Measurements from ENCODE around the gene STK32B.

The STK32B gene

GRCh38 chr4:5451243-5451642 is 400.0 kb downstream of the STK32B start:
- DNase-seq (no peak), ATAC-seq (no peak)
- no peak overlapping the region for H3K4me3 Mint-ChIP-seq
- H3K27me3 Mint-ChIP-seq = no peaks in the 10 kb centered on the region
- H3K9me3 Mint-ChIP-seq = no peaks in the 10 kb centered on the region
- H3K27ac Mint-ChIP-seq = no peak overlapping the region
- no peaks in the 10 kb centered on the region for H3K4me1 Mint-ChIP-seq

- Mint-ChIP-seq H3K4me3 (no peak overlapping the region), H3K27ac (no peak overlapping the region), H3K9me3 (no peaks in the 10 kb centered on the region), H3K27me3 (no peaks in the 10 kb centered on the region), H3K4me1 (no peaks in the 10 kb centered on the region)
- ATAC-seq = no peak
- DNase-seq = no peak
Measured at GRCh38 chr4:5452156-5452555, 400.9 kb downstream of the STK32B start.

GRCh38 chr4:5455003-5455585 is 403.8 kb downstream of the STK32B start:
- H3K9me3 Mint-ChIP-seq = no peaks in the 10 kb centered on the region
- no peak overlapping the region for H3K27ac Mint-ChIP-seq
- DNase-seq (no peak), ATAC-seq (no peak)
- no peaks in the 10 kb centered on the region for H3K27me3 Mint-ChIP-seq
- no peak overlapping the region for H3K4me3 Mint-ChIP-seq
- H3K4me1 Mint-ChIP-seq = no peaks in the 10 kb centered on the region

- Mint-ChIP-seq H3K27ac (no peak overlapping the region), H3K27me3 (no peaks in the 10 kb centered on the region), H3K4me3 (no peak overlapping the region), H3K9me3 (no peaks in the 10 kb centered on the region), H3K4me1 (no peaks in the 10 kb centered on the region)
- ATAC-seq (no peak), DNase-seq (no peak)
Measured at GRCh38 chr4:5456296-5456845, 405.1 kb downstream of the STK32B start.

GRCh38 chr4:5458676-5459075 is 407.4 kb downstream of the STK32B start:
- ATAC-seq = no peak
- no peak for DNase-seq
- Mint-ChIP-seq H3K9me3 (no peaks in the 10 kb centered on the region), H3K4me1 (no peaks in the 10 kb centered on the region), H3K4me3 (no peak overlapping the region), H3K27ac (no peak overlapping the region), H3K27me3 (no peaks in the 10 kb centered on the region)

- H3K27me3 Mint-ChIP-seq = no peaks in the 10 kb centered on the region
- H3K4me1 Mint-ChIP-seq = no peaks in the 10 kb centered on the region
- no peak overlapping the region for H3K27ac Mint-ChIP-seq
- H3K9me3 Mint-ChIP-seq = no peaks in the 10 kb centered on the region
- no peak overlapping the region for H3K4me3 Mint-ChIP-seq
- DNase-seq (no peak), ATAC-seq (no peak)
Measured at GRCh38 chr4:5459236-5459635, 408.0 kb downstream of the STK32B start.

- H3K9me3 Mint-ChIP-seq = no peaks in the 10 kb centered on the region
- no peak overlapping the region for H3K4me3 Mint-ChIP-seq
- ATAC-seq (no peak), DNase-seq (no peak)
- no peaks in the 10 kb centered on the region for H3K4me1 Mint-ChIP-seq
- H3K27me3 Mint-ChIP-seq = no peaks in the 10 kb centered on the region
- no peak overlapping the region for H3K27ac Mint-ChIP-seq
Measured at GRCh38 chr4:5460106-5460801, 409.0 kb downstream of the STK32B start.

- H3K4me3 Mint-ChIP-seq = no peak overlapping the region
- no peaks in the 10 kb centered on the region for H3K4me1 Mint-ChIP-seq
- no peak overlapping the region for H3K27ac Mint-ChIP-seq
- no peak for DNase-seq
- no peaks in the 10 kb centered on the region for H3K27me3 Mint-ChIP-seq
- H3K9me3 Mint-ChIP-seq = no peaks in the 10 kb centered on the region
- no peak for ATAC-seq
Measured at GRCh38 chr4:5461477-5461876, 410.2 kb downstream of the STK32B start.

GRCh38 chr4:5462254-5462835 is 411.1 kb downstream of the STK32B start:
- H3K9me3 Mint-ChIP-seq = no peaks in the 10 kb centered on the region
- DNase-seq (no peak), ATAC-seq (no peak)
- no peaks in the 10 kb centered on the region for H3K27me3 Mint-ChIP-seq
- no peaks in the 10 kb centered on the region for H3K4me1 Mint-ChIP-seq
- no peak overlapping the region for H3K4me3 Mint-ChIP-seq
- no peak overlapping the region for H3K27ac Mint-ChIP-seq

GRCh38 chr4:5462896-5463295 is 411.6 kb downstream of the STK32B start:
- H3K4me1 Mint-ChIP-seq = no peaks in the 10 kb centered on the region
- DNase-seq (no peak), ATAC-seq (no peak)
- no peaks in the 10 kb centered on the region for H3K27me3 Mint-ChIP-seq
- no peak overlapping the region for H3K27ac Mint-ChIP-seq
- no peak overlapping the region for H3K4me3 Mint-ChIP-seq
- no peaks in the 10 kb centered on the region for H3K9me3 Mint-ChIP-seq

- Mint-ChIP-seq H3K27me3 (no peaks in the 10 kb centered on the region), H3K27ac (no peak overlapping the region), H3K9me3 (no peaks in the 10 kb centered on the region), H3K4me1 (no peaks in the 10 kb centered on the region), H3K4me3 (no peak overlapping the region)
- ATAC-seq (no peak), DNase-seq (no peak)
Measured at GRCh38 chr4:5463361-5463760, 412.1 kb downstream of the STK32B start.

GRCh38 chr4:5463936-5464650 is 412.8 kb downstream of the STK32B start:
- no peak for ATAC-seq
- Mint-ChIP-seq H3K27ac (no peak overlapping the region), H3K27me3 (no peaks in the 10 kb centered on the region), H3K9me3 (no peaks in the 10 kb centered on the region), H3K4me1 (no peaks in the 10 kb centered on the region), H3K4me3 (no peak overlapping the region)
- DNase-seq = no peak

GRCh38 chr4:5465529-5465928 is 414.2 kb downstream of the STK32B start:
- Mint-ChIP-seq H3K9me3 (no peaks in the 10 kb centered on the region), H3K27me3 (no peaks in the 10 kb centered on the region), H3K4me1 (no peaks in the 10 kb centered on the region), H3K27ac (no peak overlapping the region), H3K4me3 (no peak overlapping the region)
- ATAC-seq (no peak), DNase-seq (no peak)

GRCh38 chr4:5465956-5466355 is 414.7 kb downstream of the STK32B start:
- no peak overlapping the region for H3K27ac Mint-ChIP-seq
- H3K4me1 Mint-ChIP-seq = no peaks in the 10 kb centered on the region
- no peak overlapping the region for H3K4me3 Mint-ChIP-seq
- H3K9me3 Mint-ChIP-seq = no peaks in the 10 kb centered on the region
- DNase-seq (no peak), ATAC-seq (no peak)
- H3K27me3 Mint-ChIP-seq = no peaks in the 10 kb centered on the region

- DNase-seq (no peak), ATAC-seq (no peak)
- no peak overlapping the region for H3K27ac Mint-ChIP-seq
- H3K27me3 Mint-ChIP-seq = no peaks in the 10 kb centered on the region
- H3K4me3 Mint-ChIP-seq = no peak overlapping the region
- H3K4me1 Mint-ChIP-seq = no peaks in the 10 kb centered on the region
- no peaks in the 10 kb centered on the region for H3K9me3 Mint-ChIP-seq
Measured at GRCh38 chr4:5467111-5467510, 415.8 kb downstream of the STK32B start.

Data from stimulated activated naive CD8-positive, alpha-beta T cell treated with anti-CD3 and anti-CD28 coated beads, Interleukin-15, amount 100 ng/mL, for 72 hours (primary cell).